ENCODE measurements around the gene CLDN24. TPM values are rescaled to one million over a fixed set of nuclear protein-coding genes. Genes with fewer than 3 reads are reported as not detected.
"Not testable (repeated sequence)": the region's sequence is repeated elsewhere in the genome, so short reads cannot be mapped to it uniquely, and the experiment has no call there.

CLDN24 gene
- total RNA-seq, 1 donor: not detected

GRCh38 chr4:183333983-183334382, 11.8 kb upstream of the CLDN24 start:
- H3K4me3 ChIP-seq (ENCODE audit: low read length): no peak overlapping the region
- H3K27me3 ChIP-seq (ENCODE audit: insufficient read depth, low read length): no peaks in the 10 kb centered on the region
- no peaks in the 10 kb centered on the region for H3K9me3 ChIP-seq (ENCODE audit: low read depth, low read length)
- H3K4me1 ChIP-seq (ENCODE audit: insufficient read depth, low read length): no peaks in the 10 kb centered on the region

GRCh38 chr4:183333202-183333601, 11.0 kb upstream of the CLDN24 start:
- H3K4me1 ChIP-seq (ENCODE audit: insufficient read depth, low read length): no peaks in the 10 kb centered on the region
- no peaks in the 10 kb centered on the region for H3K9me3 ChIP-seq (ENCODE audit: low read depth, low read length)

GRCh38 chr4:183332447-183332846, 10.2 kb upstream of the CLDN24 start:
- Histone ChIP-seq H3K9me3 (ENCODE audit: low read depth, low read length) (no peaks in the 10 kb centered on the region), H3K4me3 (ENCODE audit: low read length) (no peak overlapping the region), H3K27me3 (ENCODE audit: insufficient read depth, low read length) (no peaks in the 10 kb centered on the region), H3K4me1 (ENCODE audit: insufficient read depth, low read length) (no peaks in the 10 kb centered on the region)

More at GRCh38 chr4:183333202-183333601, 11.0 kb upstream of the CLDN24 start:
- Histone ChIP-seq H3K27me3 (ENCODE audit: insufficient read depth, low read length) (no peaks in the 10 kb centered on the region), H3K4me3 (ENCODE audit: low read length) (no peak overlapping the region)

- no peaks in the 10 kb centered on the region for H3K9me3 ChIP-seq (ENCODE audit: low read depth, low read length)
- H3K4me3 ChIP-seq (ENCODE audit: low read length): no peak overlapping the region
- no peaks in the 10 kb centered on the region for H3K4me1 ChIP-seq (ENCODE audit: insufficient read depth, low read length)
- H3K27me3 ChIP-seq (ENCODE audit: insufficient read depth, low read length): no peaks in the 10 kb centered on the region
These were observed 8.6 kb upstream of the CLDN24 start for GRCh38 chr4:183330841-183331240.

GRCh38 chr4:183329954-183330742, 7.9 kb upstream of the CLDN24 start:
- Histone ChIP-seq H3K27me3 (ENCODE audit: insufficient read depth, low read length) (no peaks in the 10 kb centered on the region), H3K4me1 (ENCODE audit: insufficient read depth, low read length) (no peaks in the 10 kb centered on the region), H3K9me3 (ENCODE audit: low read depth, low read length) (no peaks in the 10 kb centered on the region), H3K4me3 (ENCODE audit: low read length) (no peak overlapping the region)

GRCh38 chr4:183329244-183329643, 7.0 kb upstream of the CLDN24 start:
- Histone ChIP-seq H3K9me3 (ENCODE audit: low read depth, low read length) (no peaks in the 10 kb centered on the region), H3K4me3 (ENCODE audit: low read length) (no peak overlapping the region), H3K27me3 (ENCODE audit: insufficient read depth, low read length) (no peaks in the 10 kb centered on the region), H3K4me1 (ENCODE audit: insufficient read depth, low read length) (no peaks in the 10 kb centered on the region)

- no peaks in the 10 kb centered on the region for H3K27me3 ChIP-seq (ENCODE audit: insufficient read depth, low read length)
- no peaks in the 10 kb centered on the region for H3K9me3 ChIP-seq (ENCODE audit: low read depth, low read length)
These were observed 6.6 kb upstream of the CLDN24 start for GRCh38 chr4:183328832-183329231.

GRCh38 chr4:183327827-183328226, 5.6 kb upstream of the CLDN24 start:
- Histone ChIP-seq H3K9me3 (ENCODE audit: low read depth, low read length) (no peaks in the 10 kb centered on the region), H3K4me3 (ENCODE audit: low read length) (no peak overlapping the region), H3K27me3 (ENCODE audit: insufficient read depth, low read length) (no peaks in the 10 kb centered on the region), H3K4me1 (ENCODE audit: insufficient read depth, low read length) (no peaks in the 10 kb centered on the region)

More at GRCh38 chr4:183328832-183329231, 6.6 kb upstream of the CLDN24 start:
- Histone ChIP-seq H3K4me1 (ENCODE audit: insufficient read depth, low read length) (no peaks in the 10 kb centered on the region), H3K4me3 (ENCODE audit: low read length) (no peak overlapping the region)

- Histone ChIP-seq H3K4me1 (ENCODE audit: insufficient read depth, low read length) (no peaks in the 10 kb centered on the region), H3K9me3 (ENCODE audit: low read depth, low read length) (no peaks in the 10 kb centered on the region), H3K4me3 (ENCODE audit: low read length) (no peak overlapping the region), H3K27me3 (ENCODE audit: insufficient read depth, low read length) (no peaks in the 10 kb centered on the region)
These were observed 4.6 kb upstream of the CLDN24 start for GRCh38 chr4:183326853-183327252.

GRCh38 chr4:183326387-183326786, 4.2 kb upstream of the CLDN24 start:
- not testable (repeated sequence) for H3K27me3 ChIP-seq (ENCODE audit: insufficient read depth, low read length); H3K4me3 ChIP-seq (ENCODE audit: low read length); H3K9me3 ChIP-seq (ENCODE audit: low read depth, low read length); H3K4me1 ChIP-seq (ENCODE audit: insufficient read depth, low read length)

GRCh38 chr4:183324619-183325018, 2.4 kb upstream of the CLDN24 start:
- no peaks in the 10 kb centered on the region for H3K27me3 ChIP-seq (ENCODE audit: insufficient read depth, low read length)
- no peaks in the 10 kb centered on the region for H3K9me3 ChIP-seq (ENCODE audit: low read depth, low read length)

GRCh38 chr4:183324056-183324455, 1.8 kb upstream of the CLDN24 start:
- not testable (repeated sequence) for H3K9me3 ChIP-seq (ENCODE audit: low read depth, low read length); H3K4me3 ChIP-seq (ENCODE audit: low read length); H3K27me3 ChIP-seq (ENCODE audit: insufficient read depth, low read length); H3K4me1 ChIP-seq (ENCODE audit: insufficient read depth, low read length)

More at GRCh38 chr4:183324619-183325018, 2.4 kb upstream of the CLDN24 start:
- no peaks in the 10 kb centered on the region for H3K4me1 ChIP-seq (ENCODE audit: insufficient read depth, low read length)
- no peak overlapping the region for H3K4me3 ChIP-seq (ENCODE audit: low read length)

GRCh38 chr4:183323295-183323694, 1.1 kb upstream of the CLDN24 start:
- Histone ChIP-seq H3K9me3 (ENCODE audit: low read depth, low read length) (no peaks in the 10 kb centered on the region), H3K4me3 (ENCODE audit: low read length) (no peak overlapping the region), H3K4me1 (ENCODE audit: insufficient read depth, low read length) (no peaks in the 10 kb centered on the region), H3K27me3 (ENCODE audit: insufficient read depth, low read length) (no peaks in the 10 kb centered on the region)

GRCh38 chr4:183321516-183321915, 710 bp downstream of the CLDN24 start:
- Histone ChIP-seq H3K27me3 (ENCODE audit: insufficient read depth, low read length) (no peaks in the 10 kb centered on the region), H3K4me3 (ENCODE audit: low read length) (no peak overlapping the region), H3K9me3 (ENCODE audit: low read depth, low read length) (no peaks in the 10 kb centered on the region), H3K4me1 (ENCODE audit: insufficient read depth, low read length) (no peaks in the 10 kb centered on the region)

GRCh38 chr4:183321079-183321478, 1.1 kb downstream of the CLDN24 start:
- no peaks in the 10 kb centered on the region for H3K4me1 ChIP-seq (ENCODE audit: insufficient read depth, low read length)
- H3K4me3 ChIP-seq (ENCODE audit: low read length): no peak overlapping the region
- H3K27me3 ChIP-seq (ENCODE audit: insufficient read depth, low read length): no peaks in the 10 kb centered on the region
- H3K9me3 ChIP-seq (ENCODE audit: low read depth, low read length): no peaks in the 10 kb centered on the region
